ES-I3 (cell line): Measurements from ENCODE around the gene TECR.
"Not testable (repeated sequence)": the region's sequence is repeated elsewhere in the genome, so short reads cannot be mapped to it uniquely, and the experiment has no call there.

Experiments
- H3K36me3 ChIP-seq: 2 replicates; pipeline ENCODE4 v1.6.1; 2013; ENCODE audit warnings: mild to moderate bottlenecking, low read length, control low read depth, moderate library complexity; ENCODE audit not compliant: insufficient read depth
- H3K4me1 ChIP-seq: 2 replicates; pipeline ENCODE4 v1.6.1; 2013; ENCODE audit warnings: mild to moderate bottlenecking, control low read depth, low read length; ENCODE audit not compliant: insufficient read depth
- H3K9ac ChIP-seq: 2 replicates; pipeline ENCODE4 v1.6.1; 2013; ENCODE audit warnings: low read depth, mild to moderate bottlenecking, low read length, moderate library complexity
- H3K9me3 ChIP-seq: 2 replicates; pipeline ENCODE4 v1.6.1; 2013; ENCODE audit warnings: mild to moderate bottlenecking, low read length, moderate library complexity; ENCODE audit not compliant: control insufficient read depth, insufficient read depth

Gene TECR

GRCh38 chr19:14606627-14607026 is 77.2 kb downstream of the TECR start:
- no peaks in the 10 kb centered on the region for H3K4me1 ChIP-seq
- H3K36me3 ChIP-seq: no peaks in the 10 kb centered on the region
- H3K9ac ChIP-seq: no peak overlapping the region
- H3K9me3 ChIP-seq: no peaks in the 10 kb centered on the region

DNA sequence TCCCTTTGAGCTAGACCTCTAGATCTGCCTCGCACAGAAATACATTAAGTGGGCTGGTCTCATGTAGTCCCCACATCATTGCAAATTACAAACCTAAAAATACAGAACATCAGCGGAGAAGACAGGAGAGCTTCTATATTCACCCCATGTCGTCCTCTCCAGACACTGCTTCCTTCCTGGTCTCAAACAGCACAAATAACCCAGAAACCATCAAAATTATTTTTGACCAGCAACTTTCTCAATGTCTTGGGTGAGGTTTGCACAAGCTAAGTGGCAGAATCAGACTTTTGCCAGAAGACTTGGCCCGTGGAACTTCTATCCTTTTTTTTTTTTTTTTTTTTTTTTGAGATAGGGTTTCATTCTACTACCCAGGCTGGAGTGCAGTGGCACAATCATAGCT is 81.7 kb downstream of the TECR start:
- Histone ChIP-seq H3K9ac (no peak overlapping the region), H3K9me3 (no peaks in the 10 kb centered on the region), H3K4me1 (no peaks in the 10 kb centered on the region), H3K36me3 (no peaks in the 10 kb centered on the region)

DNA sequence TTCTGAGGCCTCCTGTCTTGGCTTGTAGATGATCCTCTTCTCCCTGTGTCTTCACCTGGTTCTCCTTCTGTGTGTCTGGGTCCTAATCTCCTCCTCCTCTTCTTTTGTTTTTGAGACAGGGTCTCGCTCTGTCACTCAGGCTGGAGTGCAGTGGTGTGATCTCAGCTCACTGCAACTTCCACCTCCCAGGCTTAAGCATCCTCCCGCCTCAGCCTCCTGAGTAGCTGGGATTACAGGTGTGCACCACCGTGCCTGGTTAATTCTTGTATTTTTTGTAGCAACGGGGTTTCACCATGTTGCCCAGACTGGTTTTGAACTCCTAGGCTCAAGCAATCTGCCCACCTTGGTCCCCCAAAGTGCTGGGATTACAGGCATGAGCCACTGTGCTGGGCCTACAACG is 82.8 kb downstream of the TECR start:
- not testable (repeated sequence) for H3K9me3 ChIP-seq, H3K9ac ChIP-seq, H3K36me3 ChIP-seq, H3K4me1 ChIP-seq

DNA sequence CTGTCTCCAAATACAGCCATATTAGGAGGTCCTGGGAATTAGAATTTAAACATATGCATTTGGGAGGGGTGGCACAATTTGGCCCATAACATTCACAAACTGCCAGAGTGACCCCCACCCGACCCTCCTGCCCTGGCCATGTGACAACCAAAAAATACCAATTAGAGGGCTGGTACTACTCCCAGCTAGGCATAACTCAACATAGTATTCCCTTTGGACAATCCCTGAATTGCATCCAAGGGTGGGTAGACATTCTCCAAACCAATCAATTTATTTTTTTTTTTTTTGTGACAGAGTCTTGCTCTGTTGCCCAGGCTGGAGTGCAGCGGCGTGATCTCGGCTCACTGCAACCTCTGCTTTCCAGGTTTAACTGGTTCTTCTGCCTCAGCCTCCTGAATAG is 83.3 kb downstream of the TECR start:
- Histone ChIP-seq H3K9me3 (no peaks in the 10 kb centered on the region), H3K9ac (no peak overlapping the region), H3K4me1 (no peaks in the 10 kb centered on the region), H3K36me3 (no peaks in the 10 kb centered on the region)

DNA sequence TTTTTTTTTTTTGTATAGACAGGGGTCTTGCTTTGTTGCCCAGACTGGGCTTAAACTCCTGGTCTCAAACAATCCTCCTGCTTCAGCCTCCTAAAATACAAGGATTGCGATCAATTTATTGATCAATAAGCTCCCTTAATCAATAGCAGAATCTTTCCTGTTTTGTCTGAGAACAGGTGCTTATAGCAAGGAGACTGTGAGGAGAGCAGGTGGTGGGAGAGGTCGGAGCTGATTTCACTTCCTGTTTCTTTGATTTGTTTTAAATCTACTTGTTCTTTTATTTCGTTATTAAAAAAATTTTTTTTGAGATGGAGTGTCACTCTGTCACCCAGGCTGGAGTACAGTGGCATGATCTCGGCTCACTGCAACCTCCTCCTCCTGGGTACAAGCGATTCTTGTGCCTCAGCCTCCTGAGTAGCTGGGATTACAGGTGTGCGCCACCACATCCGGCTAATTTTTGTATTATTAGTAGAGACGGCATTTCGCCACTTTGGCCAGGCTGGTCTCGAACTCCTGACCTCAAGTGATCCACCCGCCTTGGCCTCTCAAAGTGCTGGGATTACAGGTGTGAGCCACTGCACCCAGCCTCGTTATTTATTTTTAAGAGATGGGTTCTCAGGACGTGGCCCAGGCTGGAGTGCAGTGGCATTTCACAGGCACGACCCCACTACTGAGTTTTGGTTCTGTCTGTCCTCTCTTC is 84.2 kb downstream of the TECR start:
- H3K36me3 ChIP-seq, H3K9me3 ChIP-seq, H3K4me1 ChIP-seq, H3K9ac ChIP-seq: not testable (repeated sequence)

- Histone ChIP-seq H3K9ac (no peak overlapping the region), H3K9me3 (no peaks in the 10 kb centered on the region), H3K36me3 (no peaks in the 10 kb centered on the region), H3K4me1 (no peaks in the 10 kb centered on the region)
Measured at GRCh38 chr19:14614099-14614412, 84.7 kb downstream of the TECR start.
